ENCODE results near the gene PHF14. TPM values are rescaled to one million over a fixed set of nuclear protein-coding genes. Genes with fewer than 3 reads are reported as not detected.

The PHF14 gene
- total and polyA plus RNA-seq, 10 donors = 18.9 to 59.1 (median 37.7) TPM

GRCh38 chr7:11166051-11166450 lies 192.4 kb downstream of the PHF14 start:
- TF ChIP-seq CTCF (IDR thresholded peaks at IDR 0.05 in 8 of 11, conservative IDR thresholded peaks at IDR 0.05 in 3 of 11) = no peak
- TF ChIP-seq POLR2AphosphoS5 (IDR thresholded peaks at IDR 0.05) = no peak
- TF ChIP-seq POLR2A (IDR thresholded peaks at IDR 0.05) = no peak
- DNase-seq = no peak
- intact Hi-C loops (cut with DNase I; ENCODE audit: low total_unique reads) = no loop called here

GRCh38 chr7:11168650-11169170 lies 195.0 kb downstream of the PHF14 start:
- intact Hi-C loops (cut with DNase I; ENCODE audit: low total_unique reads) = no loop called here
- no peak overlapping the region for H3K27ac ChIP-seq
- no peak overlapping the region for H3K4me3 ChIP-seq
- H3K27me3 ChIP-seq (replicated peaks in 1 of 7) = no peaks in the 10 kb centered on the region
- 48 to 58% (median 50%) methylated on average over 1 of the region's 1 CpG for WGBS, 5 donors
- peaks cover 0 to 3% (median 0%) of the 10 kb centered on the region in 6 donors for H3K36me3 ChIP-seq
- H3K4me1 ChIP-seq = no peaks in the 10 kb centered on the region
- no peak for DNase-seq
- no peaks in the 10 kb centered on the region for H3K9me3 ChIP-seq
- TF ChIP-seq CTCF (IDR thresholded peaks at IDR 0.05 in 8 of 11, conservative IDR thresholded peaks at IDR 0.05 in 3 of 11) (no peak), POLR2AphosphoS5 (IDR thresholded peaks at IDR 0.05) (no peak), POLR2A (IDR thresholded peaks at IDR 0.05) (no peak)

More at GRCh38 chr7:11166051-11166450, 192.4 kb downstream of the PHF14 start:
- Histone ChIP-seq H3K4me3 (no peak overlapping the region), H3K27ac (no peak overlapping the region), H3K9me3 (no peaks in the 10 kb centered on the region), H3K27me3 (replicated peaks in 1 of 7) (no peaks in the 10 kb centered on the region), H3K4me1 (no peaks in the 10 kb centered on the region), H3K36me3 (peaks cover 0 to 3% (median 0%) of the 10 kb centered on the region in 6 donors)
- WGBS, 5 donors = 91 to 98% (median 94%) methylated on average over 1 of the region's 1 CpG

GRCh38 chr7:11170175-11170574 lies 196.5 kb downstream of the PHF14 start:
- Histone ChIP-seq H3K4me3 (no peak overlapping the region), H3K4me1 (no peaks in the 10 kb centered on the region), H3K27me3 (replicated peaks in 1 of 7) (no peaks in the 10 kb centered on the region), H3K27ac (no peak overlapping the region), H3K9me3 (no peaks in the 10 kb centered on the region), H3K36me3 (no peaks in the 10 kb centered on the region)
- WGBS, 5 donors = 68 to 80% (median 72%) methylated on average over 2 of the region's 2 CpGs
- no peak for DNase-seq
- intact Hi-C loops (cut with DNase I; ENCODE audit: low total_unique reads) = no loop called here
- TF ChIP-seq CTCF (IDR thresholded peaks at IDR 0.05 in 8 of 11, conservative IDR thresholded peaks at IDR 0.05 in 3 of 11) (no peak), POLR2A (IDR thresholded peaks at IDR 0.05) (no peak), POLR2AphosphoS5 (IDR thresholded peaks at IDR 0.05) (no peak)

- no peaks in the 10 kb centered on the region for H3K27me3 ChIP-seq (replicated peaks in 1 of 7)
- WGBS, 5 donors = 82 to 96% (median 89%) methylated on average over 4 of the region's 4 CpGs
- intact Hi-C loops (cut with DNase I; ENCODE audit: low total_unique reads) = no loop called here
- no peak overlapping the region for H3K27ac ChIP-seq
- DNase-seq = no peak
- no peaks in the 10 kb centered on the region for H3K4me1 ChIP-seq
- H3K4me3 ChIP-seq = no peak overlapping the region
- TF ChIP-seq POLR2A (IDR thresholded peaks at IDR 0.05) (no peak), POLR2AphosphoS5 (IDR thresholded peaks at IDR 0.05) (no peak), CTCF (IDR thresholded peaks at IDR 0.05 in 8 of 11, conservative IDR thresholded peaks at IDR 0.05 in 3 of 11) (no peak)
- H3K9me3 ChIP-seq = no peaks in the 10 kb centered on the region
- no peaks in the 10 kb centered on the region for H3K36me3 ChIP-seq
These were observed 197.3 kb downstream of the PHF14 start for GRCh38 chr7:11170863-11171568.

All from spleen (tissue), 11 donors.